HG03571 (cell line): ENCODE measurements around the gene ECPAS.
"Not testable (repeated sequence)": the region's sequence is repeated elsewhere in the genome, so short reads cannot be mapped to it uniquely, and the experiment has no call there.

Experiments used
- ATAC-seq: cut with Tn5 transposase; IDR thresholded peaks from one replicate; pipeline ENCODE4 v1.9.1; 2021; ENCODE audit not compliant: unreplicated experiment

The ECPAS gene

DNA sequence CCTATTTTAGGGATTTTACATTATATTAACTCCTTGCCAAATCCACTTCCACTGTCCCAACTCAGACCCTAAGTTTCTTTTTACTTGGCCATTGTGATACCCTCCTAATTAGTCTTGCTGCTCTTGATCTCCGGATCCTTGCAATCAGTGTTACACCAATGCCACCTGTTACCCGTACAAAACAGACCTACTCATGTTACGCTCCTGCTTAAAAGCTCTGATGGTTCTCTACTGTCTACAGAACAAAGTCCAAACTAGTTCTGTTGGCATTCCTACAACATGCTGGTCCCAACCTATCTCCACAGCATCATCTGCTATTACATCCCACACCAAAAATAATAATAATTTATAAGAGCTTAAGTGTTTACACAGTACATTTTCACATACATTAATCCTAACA is 9.8 kb downstream of the ECPAS start:
- ATAC-seq, result no peak

DNA sequence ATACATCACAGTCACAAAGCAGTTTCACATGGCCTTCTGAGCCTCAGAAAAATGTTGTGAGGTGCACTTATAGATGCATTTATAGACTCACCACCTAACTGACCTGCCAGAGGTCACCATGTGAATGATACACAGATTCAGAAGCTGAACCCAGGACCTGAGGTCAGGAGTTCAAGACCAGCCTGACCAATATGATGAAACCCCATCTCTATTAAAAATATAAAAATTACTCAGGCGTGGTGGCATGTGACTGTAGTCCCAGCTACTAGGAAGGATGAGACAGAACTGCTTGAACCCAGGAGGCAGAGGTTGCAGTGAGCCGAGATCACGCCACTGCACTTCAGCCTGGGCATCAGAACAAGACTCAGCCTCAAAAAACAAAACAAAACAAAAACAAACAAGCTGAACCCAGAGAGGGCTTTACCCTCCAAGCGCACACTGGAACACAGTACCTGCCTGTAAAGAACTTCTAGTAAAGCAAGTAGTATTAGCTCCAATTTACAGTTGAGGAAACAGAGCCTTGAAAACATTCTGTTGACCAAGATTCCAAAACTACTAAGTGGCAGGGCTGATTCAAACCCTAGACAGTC is 16.3 kb downstream of the ECPAS start:
- no peak for ATAC-seq

DNA sequence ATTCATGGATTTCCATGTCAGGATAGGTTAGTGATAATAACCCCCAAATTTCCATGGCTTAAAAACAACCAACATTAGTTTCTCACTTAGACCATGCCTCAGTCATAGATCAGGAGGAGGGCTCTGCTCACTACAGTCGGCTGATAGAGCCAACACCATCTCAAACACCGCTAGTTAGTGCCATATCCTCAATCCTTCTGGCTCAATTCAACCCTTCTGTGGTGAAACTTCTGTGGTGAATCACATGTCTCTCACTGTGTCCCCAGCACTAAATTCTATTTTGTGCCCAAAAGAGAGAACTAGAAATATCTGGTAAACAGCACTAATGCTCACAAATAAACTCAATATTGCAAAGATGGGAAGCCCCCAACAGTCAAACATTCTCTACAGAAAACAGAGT is 21.1 kb downstream of the ECPAS start:
- ATAC-seq, result no peak

DNA sequence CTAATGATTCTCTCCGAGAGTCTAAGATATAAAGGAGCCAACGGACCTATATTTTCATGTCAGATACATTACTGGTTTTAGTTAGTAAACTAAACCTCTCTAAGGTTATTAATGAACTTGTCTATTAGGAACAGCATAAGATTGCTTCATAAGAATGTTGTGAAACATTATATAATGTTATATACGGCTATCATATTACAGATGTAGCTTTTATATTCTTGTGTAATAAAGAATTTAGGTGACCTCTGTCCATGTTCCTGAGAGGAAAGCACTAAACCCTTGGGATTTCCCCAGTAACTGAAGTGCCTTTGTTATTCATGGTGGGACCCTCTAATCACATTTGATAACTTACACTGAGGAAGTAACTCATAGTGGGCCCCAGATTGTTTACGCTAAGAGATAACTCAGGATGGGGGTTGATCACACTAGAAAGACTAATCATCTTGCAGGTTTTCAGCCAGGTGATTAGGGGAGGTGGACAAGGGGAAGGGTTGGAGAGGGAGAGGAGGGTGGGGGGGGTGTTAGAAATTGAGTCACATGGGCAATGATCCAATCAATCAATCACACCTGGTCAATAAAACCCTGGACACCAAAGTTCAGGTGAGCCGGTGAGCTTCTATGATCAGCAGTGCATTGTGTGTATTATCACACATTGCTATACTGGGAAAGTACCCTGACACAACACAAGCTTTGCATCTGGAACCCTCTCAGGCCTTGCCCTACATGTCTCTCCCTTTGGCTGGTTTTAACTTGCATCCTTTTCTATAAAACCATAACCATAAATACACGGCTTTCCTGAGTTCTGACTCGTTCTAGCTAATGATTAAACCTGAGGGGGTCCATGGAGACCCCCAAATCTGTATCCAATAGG is 25.8 kb downstream of the ECPAS start:
- ATAC-seq, result no peak

DNA sequence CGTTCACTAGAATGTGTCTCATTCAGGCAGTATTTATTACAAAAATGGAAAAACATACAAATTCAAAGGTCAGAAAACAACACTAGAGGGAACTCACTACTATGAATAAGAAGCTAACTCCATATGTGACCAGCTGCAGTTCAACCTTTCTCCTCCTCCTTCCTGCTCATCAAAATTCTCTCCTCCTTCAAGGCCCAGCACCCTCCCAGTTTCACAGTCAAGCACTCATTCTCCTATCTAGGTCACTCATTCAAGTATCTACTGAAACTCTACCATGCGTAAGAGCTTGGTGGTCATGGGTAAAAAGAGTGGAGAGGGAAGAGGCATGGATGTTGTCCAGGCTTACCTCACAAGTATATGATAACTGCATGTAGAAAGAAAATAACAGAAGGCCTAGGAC is 27.7 kb downstream of the ECPAS start:
- no peak for ATAC-seq

DNA sequence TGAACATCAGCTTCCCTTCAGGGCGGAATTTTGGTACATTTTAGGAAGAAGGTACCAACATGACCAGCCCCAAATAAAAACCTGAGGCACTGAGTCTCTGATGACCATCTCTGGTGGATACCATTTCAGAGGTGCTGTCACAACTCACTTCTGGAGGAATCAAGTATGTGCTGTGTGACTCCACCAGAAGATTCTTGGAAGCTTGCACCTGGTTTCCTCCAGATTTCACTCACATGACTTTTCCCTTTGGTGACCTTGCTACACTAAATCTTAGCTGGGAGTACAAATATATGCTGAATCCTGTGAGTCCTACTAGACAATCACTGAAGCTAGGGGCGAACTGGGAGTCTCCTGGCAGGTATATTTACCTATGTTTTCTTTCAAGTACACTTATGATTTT is 28.5 kb downstream of the ECPAS start:
- no peak for ATAC-seq

DNA sequence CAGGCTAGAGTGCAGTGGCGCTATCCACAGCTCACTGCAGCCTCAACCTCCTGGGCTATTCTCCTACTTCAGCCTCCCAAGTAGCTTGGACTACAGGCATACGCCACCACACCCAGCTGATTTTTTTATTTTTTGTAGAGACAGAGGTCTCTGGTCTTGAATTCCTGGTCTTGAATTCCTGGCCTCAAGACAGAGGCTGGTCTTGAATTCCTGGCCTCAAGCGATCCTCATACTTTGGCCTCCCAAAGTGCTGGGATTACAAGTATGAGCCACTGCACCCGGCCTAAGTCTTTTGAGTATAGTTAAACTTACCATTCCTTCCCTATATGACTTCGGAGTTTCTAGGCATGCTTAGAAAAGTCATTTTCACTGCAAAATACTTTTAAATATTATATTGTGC is 29.4 kb downstream of the ECPAS start:
- no peak for ATAC-seq

DNA sequence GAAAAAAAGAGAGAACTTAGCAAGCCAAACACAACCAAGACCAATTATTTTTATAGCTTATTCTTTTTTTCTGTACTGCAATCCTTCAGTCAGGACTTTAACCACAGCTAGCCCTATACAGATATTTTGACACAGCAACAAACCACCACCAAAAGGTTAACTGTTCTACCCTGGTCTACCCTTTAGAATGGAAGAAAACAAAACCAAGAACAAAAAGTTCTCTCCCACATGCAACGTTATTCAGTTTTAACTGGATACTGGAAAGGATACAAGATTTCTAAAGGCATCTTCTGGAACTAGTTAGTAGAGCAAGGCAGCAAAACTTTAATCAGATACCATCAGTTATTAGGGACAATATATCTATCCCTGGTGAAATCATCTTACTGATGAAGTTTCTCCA is 32.6 kb downstream of the ECPAS start:
- no peak for ATAC-seq

GRCh38 chr9:111450124-111450523 is 34.1 kb downstream of the ECPAS start:
- ATAC-seq, result no peak

DNA sequence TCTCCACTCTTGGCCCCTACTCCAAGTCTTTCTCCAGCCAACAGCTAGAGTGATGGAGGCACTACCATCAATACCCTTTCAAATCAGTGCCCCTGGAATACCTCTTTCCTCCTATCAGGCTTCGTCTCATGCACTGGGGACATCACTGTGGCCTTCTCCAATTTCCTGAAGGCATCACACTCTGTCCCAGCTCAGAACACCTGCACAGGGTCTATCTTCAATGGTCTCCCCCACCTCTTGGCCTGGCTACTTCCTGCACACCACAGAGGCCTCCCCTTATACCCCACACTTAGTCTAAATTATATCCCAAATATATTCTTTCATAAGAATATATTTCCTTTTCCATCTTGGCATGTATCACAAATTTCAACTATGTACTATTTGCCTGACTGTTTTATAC is 34.5 kb downstream of the ECPAS start:
- no peak for ATAC-seq

GRCh38 chr9:111445799-111446198 is 38.4 kb downstream of the ECPAS start:
- not testable (repeated sequence) for ATAC-seq

DNA sequence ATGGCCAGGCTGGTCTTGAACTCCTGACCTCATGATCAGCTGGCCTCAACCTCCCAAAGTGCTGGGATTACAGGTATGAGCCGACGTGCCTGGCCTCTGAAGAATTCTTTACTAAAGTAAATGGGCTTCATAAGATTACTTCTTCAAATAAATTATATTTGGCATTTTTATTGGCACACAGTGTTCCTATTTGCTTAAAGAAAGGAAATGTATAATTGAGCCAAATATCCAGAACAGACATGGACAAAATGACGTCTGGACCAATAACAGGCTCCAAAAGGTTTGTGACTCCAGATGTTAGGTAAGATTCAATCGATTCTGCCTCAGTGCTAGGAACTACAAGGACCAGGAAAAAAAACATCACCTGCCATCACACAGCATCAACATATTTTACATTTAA is 40.7 kb downstream of the ECPAS start:
- ATAC-seq, result no peak

DNA sequence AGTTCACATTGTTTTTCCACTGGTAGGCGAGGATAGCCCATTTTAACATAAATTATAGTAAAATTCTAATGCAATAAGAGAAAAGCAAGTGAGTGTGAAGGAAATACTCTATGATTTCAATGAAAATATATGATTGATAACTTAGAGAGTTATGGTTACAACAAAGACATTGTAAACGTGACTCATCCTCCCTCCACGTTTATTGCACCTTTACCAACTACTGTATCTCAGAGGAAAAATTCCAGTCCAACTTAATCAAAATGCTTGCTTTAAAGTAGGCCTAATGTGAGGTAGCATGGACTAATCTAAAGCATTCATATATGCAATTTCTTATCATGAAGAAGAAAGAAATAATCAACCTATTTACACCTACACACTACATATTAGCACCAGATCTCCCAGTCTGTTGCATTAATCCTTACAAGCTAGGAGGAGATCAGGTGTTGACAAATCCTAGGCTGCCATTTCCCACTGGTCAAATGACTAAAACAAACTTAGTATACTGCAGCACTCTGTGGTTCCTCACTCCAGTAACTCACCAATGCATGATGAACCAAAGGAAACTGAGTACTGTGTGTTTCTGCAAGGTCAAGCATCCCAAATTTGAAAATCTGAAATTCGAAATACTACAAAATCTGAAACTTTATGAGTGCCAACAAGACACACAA is 41.7 kb downstream of the ECPAS start:
- ATAC-seq, result no peak

DNA sequence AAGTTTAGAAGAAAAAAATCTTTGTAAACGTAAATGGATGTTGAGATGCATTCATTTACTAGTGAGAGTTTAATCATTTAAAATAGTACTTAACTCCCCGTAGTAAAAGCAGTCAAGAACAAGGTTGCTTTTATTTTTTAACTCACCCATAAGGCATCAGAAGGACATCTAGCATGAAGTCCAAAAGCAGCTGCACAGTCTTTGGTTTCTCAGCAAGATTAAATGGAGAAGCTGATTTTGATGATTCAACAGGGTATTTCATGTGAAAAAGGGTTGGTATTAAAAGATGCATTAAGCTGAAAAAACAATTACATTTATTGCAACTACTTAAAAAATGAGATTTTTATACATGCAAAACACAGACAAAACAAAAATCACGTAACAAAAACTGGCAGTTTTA is 44.0 kb downstream of the ECPAS start:
- no peak for ATAC-seq

DNA sequence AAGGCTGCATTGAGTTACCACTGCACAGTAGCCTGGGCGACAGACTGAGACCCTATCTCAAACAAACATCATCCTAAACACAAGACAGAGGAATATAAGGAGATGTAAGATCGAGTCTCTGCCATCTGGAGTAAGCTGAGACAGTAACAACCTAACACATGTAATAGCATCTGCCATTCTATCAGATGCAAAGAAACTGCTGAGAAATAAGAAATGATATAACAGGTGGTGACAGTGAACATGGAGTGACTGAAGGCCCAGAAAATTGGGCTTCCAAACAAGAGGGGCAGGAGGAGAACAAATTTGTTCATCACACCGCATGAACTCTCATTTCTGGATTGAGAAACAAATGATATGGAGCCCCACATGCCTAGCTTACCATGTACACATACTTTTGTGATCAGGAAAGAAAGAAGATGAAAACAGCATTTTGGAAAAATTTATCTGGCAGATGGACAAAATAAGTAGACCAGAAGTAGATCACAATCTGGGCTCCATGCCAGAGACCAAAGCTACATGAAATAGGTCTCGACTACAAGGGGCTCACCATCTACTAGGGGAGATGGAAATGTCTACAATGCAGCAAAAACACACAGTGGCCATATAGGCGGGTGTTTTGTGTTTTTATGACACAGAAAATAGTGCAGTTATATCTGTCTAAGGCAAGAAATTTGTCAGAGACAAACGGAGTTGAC is 45.5 kb downstream of the ECPAS start:
- no peak for ATAC-seq

GRCh38 chr9:111436571-111436970 is 47.6 kb downstream of the ECPAS start:
- ATAC-seq, result no peak

GRCh38 chr9:111433082-111433481 is 51.1 kb downstream of the ECPAS start:
- no peak for ATAC-seq

- ATAC-seq, result no peak
Observed at GRCh38 chr9:111431684-111432083, 52.5 kb downstream of the ECPAS start.

DNA sequence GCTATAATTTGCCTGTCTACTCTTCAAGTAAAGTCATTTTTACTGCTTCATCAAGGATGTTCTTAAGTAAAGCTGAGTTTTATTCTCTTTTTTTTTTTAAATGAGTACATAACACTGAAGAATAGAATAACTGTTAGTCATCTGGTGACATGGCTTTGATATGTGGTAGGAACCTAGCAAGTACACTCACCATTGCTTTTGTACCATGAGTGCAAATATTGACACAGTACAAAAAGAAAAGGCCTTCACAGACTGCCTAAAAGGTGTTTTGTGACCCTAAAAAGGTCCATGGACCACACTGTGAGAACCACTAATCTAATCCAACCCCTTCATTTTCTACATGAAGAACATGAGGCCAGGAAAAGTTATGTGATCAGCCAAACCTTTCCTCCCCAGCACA is 55.0 kb downstream of the ECPAS start:
- ATAC-seq, result no peak

GRCh38 chr9:111427186-111427585 is 57.0 kb downstream of the ECPAS start:
- ATAC-seq, result no peak

DNA sequence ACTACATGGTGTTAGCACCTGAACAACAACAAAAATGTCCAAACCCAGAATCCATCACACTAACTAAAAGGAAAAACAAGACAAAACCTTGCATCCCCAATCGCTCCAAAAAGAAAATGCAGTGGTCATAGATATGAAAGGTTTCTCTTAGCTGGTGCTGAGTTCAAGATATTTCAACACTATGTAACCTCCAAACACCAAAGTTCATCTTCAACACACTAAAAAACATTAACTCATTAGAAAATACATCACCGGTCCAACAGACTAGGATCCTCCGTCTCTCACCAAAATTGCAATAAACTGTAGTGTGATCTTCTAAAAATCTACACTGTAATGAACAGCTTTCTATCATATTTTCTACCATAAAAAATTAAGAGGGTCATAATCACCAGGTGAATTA is 60.8 kb downstream of the ECPAS start:
- ATAC-seq, result no peak

GRCh38 chr9:111414406-111414805 is 69.8 kb downstream of the ECPAS start:
- ATAC-seq, result no peak
